HG03460 (cell line): ENCODE measurements around the gene HLA-DPB1.
A peak's percentile ranks its signal among the peaks of the same experiment; 100 is the strongest.
"Not testable (repeated sequence)": the region's sequence is repeated elsewhere in the genome, so short reads cannot be mapped to it uniquely, and the experiment has no call there.

Source experiments
- ATAC-seq: cut with Tn5 transposase; IDR thresholded peaks from one replicate; pipeline ENCODE4 v1.9.1; 2021; ENCODE audit not compliant: unreplicated experiment

Gene HLA-DPB1

GRCh38 chr6:33101121-33101737, 25.4 kb downstream of the HLA-DPB1 start:
- ATAC-seq = not testable (repeated sequence)

- no peak for ATAC-seq
Observed at GRCh38 chr6:33103776-33104175, 28.0 kb downstream of the HLA-DPB1 start.

GRCh38 chr6:33104887-33105286, 29.1 kb downstream of the HLA-DPB1 start:
- no peak for ATAC-seq

GRCh38 chr6:33105386-33105785, 29.6 kb downstream of the HLA-DPB1 start:
- no peak for ATAC-seq

- no peak for ATAC-seq
Observed at GRCh38 chr6:33105916-33106871, 30.4 kb downstream of the HLA-DPB1 start.

GRCh38 chr6:33107641-33108040, 31.9 kb downstream of the HLA-DPB1 start:
- ATAC-seq = no peak

GRCh38 chr6:33108307-33108706, 32.5 kb downstream of the HLA-DPB1 start:
- no peak for ATAC-seq

- ATAC-seq = peak; percentile 85
Observed at GRCh38 chr6:33112148-33112547, 36.4 kb downstream of the HLA-DPB1 start.

- no peak for ATAC-seq
Observed at GRCh38 chr6:33113755-33114154, 38.0 kb downstream of the HLA-DPB1 start.

GRCh38 chr6:33114406-33114805, 38.6 kb downstream of the HLA-DPB1 start:
- ATAC-seq = no peak

GRCh38 chr6:33116417-33116816, 40.6 kb downstream of the HLA-DPB1 start:
- ATAC-seq = no peak

GRCh38 chr6:33116841-33117711, 41.3 kb downstream of the HLA-DPB1 start:
- ATAC-seq = no peak

- no peak for ATAC-seq
Observed at GRCh38 chr6:33117811-33118277, 42.1 kb downstream of the HLA-DPB1 start.

GRCh38 chr6:33118525-33119123, 42.8 kb downstream of the HLA-DPB1 start:
- no peak for ATAC-seq

GRCh38 chr6:33120001-33120400, 44.2 kb downstream of the HLA-DPB1 start:
- no peak for ATAC-seq

- no peak for ATAC-seq
Observed at GRCh38 chr6:33123181-33123580, 47.4 kb downstream of the HLA-DPB1 start.

GRCh38 chr6:33123732-33124524, 48.1 kb downstream of the HLA-DPB1 start:
- no peak for ATAC-seq

GRCh38 chr6:33124525-33124901, 48.7 kb downstream of the HLA-DPB1 start:
- no peak for ATAC-seq

GRCh38 chr6:33124947-33125346, 49.2 kb downstream of the HLA-DPB1 start:
- no peak for ATAC-seq
